HG03558 (cell line): ENCODE results near the gene DLG2.

Source experiments
- ATAC-seq: cut with Tn5 transposase; IDR thresholded peaks from one replicate; pipeline ENCODE4 v1.9.1; 2021; ENCODE audit warnings: moderate number of reproducible peaks; ENCODE audit not compliant: unreplicated experiment; ENCODE audit errors: extremely low read depth

Gene DLG2

DNA sequence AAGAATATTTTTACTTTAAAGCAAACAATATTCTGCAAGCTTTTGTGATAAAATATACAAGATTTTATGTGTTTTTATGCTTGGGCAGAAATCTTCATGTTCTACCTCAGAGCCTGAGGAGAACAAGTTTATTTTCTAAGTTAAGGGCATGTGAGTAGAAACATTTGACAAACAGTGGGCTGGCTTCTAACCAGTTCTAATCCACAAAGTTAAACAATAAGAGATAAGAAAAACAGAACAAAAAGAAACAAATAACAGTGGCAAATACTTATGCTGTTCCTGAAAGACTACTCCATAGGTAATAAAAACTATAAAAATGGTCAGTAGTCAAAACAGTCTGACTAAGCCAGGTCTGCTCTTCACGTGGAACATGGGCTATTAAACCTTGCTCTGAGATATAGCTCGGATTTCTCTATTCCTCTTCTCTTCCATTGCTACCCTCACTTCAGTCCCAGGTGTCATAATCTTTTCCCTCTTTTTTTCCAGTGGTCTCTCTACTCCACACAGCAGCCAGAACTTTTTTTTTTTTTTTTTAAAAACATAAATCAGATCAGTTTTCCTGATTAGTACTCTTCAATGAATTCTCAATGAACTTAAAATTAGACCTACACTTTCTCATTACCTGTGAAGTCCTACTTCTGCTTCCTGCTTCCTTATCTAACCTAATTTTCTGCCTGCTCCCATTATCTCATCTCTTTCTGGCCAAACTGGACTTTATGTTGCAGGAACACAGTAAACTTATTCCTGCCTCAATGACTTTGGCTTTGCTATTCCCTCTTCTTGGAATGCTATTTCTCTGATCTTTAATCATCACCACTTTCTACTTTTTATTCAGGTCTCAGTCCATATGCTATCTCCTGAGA is 1669.9 kb downstream of the DLG2 start:
- ATAC-seq: no peak

DNA sequence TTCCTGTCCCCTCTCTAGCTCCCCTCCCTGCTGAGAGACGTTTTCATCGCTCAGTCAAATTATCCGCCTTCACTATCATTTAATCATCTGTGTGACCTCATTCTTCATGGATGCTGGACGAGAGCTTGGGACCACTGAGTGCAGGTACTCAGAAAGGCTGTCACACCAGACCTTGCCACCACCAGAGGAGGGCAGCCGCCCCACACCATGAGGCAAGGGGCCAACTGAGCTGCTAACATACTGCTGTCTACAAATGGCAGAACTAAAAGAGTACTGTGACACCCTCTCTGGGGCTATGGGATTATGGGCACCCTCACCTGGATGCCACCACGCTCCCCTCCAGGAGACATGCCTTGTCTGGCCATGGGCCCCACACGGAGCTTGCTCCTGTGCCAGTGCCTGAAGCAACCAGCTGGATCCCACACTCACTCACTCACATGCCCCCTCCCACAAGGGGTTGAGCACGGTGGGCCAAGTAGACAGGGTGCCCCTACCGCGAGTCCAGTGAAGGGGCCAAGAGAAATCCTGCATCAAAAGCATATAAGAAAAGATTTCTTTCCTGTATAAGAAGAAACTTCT is 1670.9 kb downstream of the DLG2 start:
- no peak for ATAC-seq

DNA sequence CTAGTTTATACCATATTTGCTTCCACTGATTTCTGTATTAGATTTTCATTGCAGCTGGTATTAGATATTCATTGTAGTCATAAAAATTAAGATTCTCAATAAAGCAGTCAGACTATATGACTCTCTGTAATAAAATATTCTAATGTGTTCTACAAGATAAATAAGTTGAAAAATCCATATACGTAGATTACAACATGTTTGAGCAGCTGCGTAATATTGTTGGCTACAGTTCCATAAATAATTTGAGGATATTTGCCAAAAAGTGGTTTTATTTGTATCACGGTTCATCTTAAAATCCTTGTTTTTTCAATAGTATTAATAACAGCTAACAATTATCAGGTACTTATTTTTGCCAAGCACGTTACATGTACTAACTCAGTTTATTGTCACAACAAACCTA is 1672.4 kb downstream of the DLG2 start:
- no peak for ATAC-seq

DNA sequence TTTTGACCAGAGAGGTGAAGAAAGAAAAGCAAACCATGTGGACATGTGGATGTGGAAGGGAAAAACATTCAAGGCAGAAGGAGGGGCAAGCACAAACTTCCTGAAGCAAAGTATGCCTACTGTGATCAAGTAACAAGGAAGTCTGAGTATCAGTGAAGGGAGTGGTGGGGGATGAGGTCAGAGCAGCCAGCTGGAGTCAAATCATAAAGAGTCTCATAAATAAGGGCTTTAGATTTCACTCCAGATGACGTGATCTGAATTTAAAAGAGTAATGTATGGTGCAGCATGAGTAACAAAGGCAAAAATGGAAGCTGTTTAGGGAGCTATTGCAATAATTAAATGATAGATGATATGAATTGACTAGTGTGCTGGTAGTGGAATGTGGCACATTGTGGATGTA is 1675.6 kb downstream of the DLG2 start:
- ATAC-seq: no peak

DNA sequence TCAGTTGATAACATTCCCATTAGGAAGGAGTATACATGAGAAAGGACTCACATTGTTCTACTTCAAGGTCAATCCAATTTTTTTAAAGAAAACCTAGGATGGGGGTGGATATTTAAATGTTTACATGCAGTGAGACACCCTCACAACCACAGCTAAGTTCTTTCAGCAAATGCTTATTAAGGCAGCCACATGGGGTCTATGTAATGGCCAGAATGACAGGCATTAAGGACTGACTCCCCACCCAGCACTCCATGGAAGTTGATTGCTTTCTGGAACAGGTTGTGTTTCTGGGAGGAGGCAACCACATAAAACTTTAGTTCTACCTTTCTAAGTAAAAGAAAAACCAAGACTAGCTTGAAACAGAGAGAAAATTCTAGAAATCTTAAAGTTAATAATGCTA is 1678.9 kb downstream of the DLG2 start:
- ATAC-seq: no peak

DNA sequence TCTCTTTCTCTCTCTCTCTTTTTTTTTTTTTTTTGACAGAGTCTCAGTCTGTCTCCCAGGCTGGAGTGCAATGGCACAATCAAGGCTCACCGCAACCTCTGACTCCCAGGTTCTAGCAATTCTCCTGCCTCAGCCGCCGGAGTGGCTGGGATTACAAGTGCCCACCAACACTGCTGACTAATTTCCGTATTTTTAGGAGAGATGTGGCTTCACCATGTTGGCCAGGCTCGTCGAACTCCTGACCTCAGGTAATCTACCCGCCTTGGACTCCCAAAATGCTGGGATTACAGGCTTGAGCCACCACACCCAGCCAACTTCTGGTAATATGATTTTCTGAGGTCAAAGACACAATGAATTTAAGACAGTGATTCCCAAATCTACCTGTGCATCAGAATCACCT is 1681.2 kb downstream of the DLG2 start:
- ATAC-seq: no peak

DNA sequence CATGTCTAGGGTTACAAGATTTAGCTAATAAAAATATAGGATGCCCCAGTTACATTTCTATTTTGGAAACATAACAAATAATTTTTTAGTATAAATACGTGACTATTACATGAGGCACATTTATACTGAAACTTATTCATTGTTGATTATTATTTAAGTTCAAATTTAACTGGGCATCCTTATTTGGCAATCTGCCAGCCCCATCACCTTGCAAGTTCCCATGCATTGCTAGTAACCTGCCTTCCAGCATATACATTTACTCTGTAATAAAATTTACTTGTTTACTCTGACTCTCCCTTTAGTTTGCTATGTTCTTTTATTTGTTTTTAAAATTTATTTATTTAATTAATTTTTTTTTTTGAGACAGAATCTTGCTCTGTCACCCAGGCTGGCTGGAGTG is 1686.1 kb downstream of the DLG2 start:
- ATAC-seq: no peak

DNA sequence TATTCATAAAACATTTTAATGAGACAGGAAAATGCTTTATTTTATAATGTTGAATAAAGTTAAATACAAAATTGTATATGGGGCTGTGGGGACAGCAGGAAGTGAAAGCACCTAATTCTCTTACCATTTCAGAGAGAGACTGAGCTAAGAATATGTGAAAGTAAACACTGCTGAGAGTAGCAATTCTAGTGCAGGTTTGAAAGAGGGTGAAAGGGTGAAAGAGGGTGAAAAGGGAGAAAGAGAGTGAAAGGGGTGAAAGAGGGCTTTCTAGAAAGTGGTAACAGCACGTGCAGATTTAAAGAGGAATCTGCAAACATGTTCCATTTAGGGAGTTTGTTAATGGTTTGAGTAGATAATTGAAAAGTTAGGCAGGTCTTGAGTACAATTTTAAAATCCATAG is 1689.0 kb downstream of the DLG2 start:
- ATAC-seq: no peak

DNA sequence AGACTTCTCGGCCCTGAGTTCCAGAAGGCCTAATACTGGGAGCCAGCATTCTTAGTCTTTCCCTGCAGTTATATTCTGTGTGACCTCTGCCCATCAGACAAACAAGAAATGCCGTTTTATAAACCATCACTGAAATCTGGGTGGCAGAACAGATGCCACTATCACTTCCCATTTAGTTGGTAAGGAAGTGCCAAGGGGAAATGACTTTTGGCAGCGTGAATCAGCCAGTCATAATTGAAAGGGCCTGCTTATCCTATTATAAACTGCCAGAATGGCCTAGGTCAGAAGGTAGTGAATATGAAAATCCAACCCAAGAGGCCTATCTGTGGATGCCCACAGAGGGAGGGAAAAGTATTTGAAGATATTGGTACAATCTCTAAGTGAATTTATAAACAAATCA is 1694.1 kb downstream of the DLG2 start:
- ATAC-seq: no peak

DNA sequence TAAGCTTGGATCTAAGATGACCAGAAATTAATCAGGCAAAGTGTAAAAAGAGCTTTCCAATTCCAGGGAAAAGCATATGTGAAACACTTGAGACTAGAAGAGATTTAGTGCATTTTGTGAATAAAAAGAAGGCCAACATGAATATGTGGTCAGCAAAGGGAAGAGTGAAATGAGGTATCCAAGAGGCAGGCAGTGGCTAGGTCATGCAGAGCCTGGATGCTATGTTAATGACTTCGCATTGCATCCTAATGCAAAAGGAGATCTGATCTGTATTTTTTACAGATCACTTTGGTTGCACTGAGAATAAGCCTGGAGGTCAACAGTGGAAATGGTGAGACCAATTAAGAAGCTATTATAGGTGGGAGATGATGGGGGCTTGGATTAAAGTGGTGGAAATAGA is 1699.7 kb downstream of the DLG2 start:
- no peak for ATAC-seq

DNA sequence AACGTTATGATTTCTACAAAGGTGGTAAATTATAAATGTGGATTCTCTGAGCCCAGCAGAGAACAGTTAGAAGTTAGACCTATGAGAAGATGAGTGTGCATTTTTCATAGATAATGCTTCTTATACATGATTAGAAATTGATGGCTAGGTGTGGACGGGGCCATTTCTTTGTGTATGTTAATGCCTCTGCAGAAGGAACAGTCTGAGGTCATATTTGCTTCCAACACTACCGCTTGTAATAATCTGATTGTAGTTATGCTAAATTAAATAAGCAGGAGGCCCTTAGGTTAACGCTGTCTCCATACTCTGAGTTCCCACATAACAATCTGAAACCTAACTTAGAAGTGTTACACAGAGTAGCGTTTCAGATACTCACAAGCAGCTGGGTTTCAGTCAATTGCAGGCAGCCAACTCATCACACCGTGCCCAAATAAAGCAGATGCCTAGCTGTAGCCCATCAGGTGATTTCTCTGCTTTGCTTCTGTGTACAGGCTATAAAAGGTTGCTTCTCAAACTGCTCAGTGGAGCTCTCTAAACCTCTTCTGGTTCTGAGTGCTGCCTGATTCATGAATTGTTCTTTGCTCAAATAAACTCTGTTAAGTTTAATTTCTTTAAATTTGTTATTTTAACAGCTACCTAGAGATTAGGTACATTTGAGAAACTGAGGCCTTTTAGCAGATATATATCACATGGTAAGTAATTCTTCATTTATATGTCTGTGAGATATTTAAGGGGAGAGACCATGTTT is 1702.2 kb downstream of the DLG2 start:
- ATAC-seq: no peak

DNA sequence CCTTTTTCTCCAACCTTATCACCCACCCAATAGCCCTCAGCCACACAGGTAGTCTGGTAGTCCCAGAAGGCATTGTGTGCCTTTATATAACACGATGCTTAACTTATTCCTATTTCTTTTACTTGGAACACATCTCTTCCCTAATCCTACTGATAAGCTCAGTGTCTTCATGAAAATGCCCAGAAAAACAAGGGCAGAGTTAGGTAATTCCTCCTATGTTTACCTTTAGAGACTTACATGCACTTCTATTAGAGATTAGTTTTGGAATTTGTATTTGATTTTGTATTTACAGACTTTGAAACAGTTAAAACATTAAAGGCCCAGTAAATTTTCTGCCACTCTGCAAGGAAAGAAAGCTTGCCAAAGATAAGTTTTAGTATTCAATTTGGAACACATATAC is 1703.2 kb downstream of the DLG2 start:
- ATAC-seq: no peak

DNA sequence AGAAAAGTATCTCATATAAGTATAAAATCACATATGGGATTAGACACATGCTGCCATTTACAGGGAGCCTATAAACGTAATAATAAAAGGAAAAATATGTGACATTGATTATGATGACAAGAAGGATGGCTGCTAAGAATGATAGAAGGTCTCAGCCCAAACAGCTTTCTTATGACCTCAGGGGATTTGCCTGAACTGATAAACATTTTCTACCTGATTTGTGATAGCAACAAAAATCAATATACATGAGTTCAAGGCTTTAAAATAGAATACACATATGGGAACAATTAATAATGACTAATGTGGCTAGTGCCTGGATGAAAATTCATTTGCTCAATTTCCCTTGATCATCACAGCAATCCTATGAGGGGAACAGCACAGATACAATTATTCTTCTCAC is 1704.2 kb downstream of the DLG2 start:
- no peak for ATAC-seq

DNA sequence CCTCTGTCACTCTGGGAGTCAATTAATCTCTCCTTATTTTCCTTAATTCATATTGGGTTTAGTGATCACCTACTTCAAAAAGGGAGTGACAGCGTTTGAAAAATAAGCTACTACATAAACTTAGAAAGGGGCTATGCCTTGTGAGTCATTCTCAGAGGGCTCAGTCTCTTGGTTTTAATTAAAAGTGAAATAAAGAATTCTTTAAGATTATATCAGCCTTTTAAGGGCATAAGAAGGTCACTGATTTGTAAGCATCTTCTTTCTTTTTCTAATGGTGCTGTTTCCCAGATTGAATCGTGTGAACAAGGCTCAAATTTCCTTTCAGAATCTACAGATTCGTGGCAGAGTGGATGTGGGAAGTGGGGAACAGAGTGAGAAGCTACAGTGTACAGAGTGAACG is 1704.8 kb downstream of the DLG2 start:
- ATAC-seq: no peak

DNA sequence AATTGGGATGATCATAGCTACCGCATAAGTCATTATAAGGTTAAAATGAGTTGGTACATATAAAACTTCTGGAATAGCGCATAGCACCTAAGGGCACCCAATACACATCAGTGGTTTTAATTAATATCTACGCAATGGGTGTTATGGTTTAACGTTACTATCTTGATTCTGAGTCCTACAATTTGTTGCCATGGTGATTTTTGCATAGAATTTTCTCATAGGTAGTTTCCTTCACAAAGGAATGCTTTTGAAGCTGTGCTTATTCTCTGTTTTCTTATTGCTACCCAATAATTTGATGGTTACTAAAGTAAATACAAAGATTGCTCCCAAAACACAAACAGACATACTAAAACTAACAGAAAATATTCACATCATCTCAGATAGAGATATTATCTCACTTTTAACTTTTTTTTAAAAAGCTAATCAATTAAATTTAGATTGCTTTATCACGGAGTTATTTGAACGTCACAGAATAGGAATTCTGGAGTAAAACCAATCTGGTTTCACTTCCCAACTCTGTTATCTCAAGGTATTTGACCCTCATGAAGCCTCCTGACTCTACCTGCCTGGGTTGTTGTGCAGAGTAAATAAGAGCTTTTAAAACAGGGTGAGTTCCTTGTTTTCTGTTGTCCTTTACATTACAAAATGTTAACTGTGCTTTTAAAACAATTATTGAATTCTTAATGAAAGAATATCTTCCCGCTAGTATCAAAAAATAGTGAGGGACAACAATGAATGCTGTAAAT is 1705.5 kb downstream of the DLG2 start:
- no peak for ATAC-seq

DNA sequence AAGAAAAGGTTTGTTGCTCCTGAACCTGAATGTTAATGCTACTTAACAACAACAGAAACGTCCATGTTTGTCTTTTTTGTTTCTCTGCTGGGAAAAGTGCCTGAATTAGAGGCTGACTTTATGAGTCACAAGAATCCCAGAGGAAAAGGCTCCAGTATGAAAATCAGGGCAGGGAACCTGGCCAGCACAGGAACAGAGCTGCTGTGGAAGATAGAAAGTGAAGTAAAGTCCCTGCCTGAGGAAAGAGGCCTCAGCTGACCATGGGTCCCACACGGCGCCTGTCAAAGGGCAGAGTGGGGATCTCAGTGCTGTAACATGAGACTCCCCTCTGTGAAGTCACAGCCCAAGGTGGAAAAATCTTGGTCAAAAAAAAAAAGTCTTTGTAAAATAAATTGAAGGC is 1708.7 kb downstream of the DLG2 start:
- no peak for ATAC-seq

DNA sequence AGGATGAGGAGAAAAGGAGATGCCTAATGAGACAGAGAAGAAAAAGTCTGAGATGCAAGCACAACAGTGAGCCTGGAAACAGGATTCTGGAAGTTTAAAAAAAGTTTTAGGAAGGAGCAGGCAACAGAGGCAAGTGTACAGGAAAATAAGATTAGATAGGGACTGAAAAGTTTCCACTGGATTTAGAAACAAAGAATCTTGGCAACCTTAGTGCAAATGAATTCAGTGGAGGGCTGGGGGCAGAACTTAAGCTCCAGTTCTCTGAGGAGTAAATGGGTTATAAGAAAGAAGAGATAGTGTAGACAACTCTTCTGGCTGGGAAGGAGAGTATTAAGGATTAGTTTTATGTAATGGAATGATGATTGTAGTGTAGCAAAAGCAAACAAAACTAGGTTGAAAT is 1712.1 kb downstream of the DLG2 start:
- no peak for ATAC-seq

DNA sequence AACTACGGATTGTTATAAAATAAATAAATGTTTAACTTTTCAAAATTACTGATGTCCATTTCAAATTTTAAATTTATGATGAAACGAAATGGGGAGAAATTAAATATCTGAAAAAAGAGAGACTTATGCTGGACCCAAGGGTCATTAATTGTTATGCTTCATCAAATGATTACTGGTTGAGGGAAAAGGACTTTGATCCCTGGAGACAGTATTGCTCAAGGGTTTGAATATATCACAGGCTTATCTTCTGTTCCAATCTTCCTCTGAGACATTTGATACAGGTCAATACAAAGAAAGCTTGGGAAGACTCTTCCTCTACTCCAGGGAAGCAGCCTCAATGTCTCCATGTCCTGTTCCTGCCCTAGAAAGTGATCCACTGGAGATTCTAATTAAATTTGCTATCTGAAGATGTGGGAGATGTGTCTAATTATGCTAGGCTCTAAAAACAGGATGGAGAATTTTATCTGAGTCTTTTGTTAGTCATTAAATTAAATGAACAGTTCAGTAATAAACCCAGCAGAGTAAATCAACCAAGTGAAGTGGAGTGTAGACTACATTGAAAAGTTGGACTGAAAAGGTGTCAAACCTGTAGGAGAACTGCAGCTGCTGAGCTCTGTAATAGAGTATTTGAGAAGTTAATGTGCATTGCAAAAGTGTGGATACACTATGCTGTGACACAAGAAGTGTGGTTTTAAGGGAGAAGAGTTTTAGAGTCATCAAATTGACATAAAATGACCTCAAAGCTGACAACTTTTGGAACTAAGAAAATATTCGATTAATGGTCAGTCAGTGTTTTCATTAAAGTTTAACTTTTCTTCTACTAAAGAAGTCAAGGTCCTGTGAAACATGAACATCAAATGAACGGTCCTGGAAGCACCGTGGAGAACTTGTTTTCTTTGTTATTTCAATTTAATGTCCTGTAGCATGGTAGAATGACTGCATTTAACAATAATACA is 1717.3 kb downstream of the DLG2 start:
- no peak for ATAC-seq

DNA sequence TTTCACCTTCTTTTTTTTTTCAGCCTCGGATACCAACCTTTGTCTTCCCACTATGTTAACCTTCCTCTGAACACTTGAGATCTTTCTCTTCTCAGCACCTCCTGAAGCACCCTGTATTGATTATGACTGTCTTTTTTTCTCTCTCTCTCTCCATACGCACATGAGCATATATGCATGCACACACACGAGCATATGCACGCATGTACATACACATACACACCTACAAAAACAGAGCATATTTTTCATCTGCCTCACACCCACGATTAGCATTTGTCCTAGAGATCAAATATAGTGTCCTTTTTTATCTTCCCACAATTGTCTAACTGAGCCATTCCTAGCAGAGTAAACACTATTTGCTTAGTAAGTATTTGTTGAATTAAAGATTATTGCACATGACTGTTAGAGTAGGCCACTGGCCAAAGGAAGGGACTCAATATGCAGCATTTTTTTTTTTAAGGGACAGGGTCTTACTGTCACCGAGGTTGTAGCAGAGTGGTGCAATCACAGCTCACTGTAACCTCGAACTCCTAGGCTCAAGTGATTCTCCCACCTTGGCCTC is 1718.8 kb downstream of the DLG2 start:
- no peak for ATAC-seq
